ENCODE measurements around the gene NSUN6. TPM values are rescaled to one million over a fixed set of nuclear protein-coding genes. Genes with fewer than 3 reads are reported as not detected.
"Not testable (repeated sequence)": the region's sequence is repeated elsewhere in the genome, so short reads cannot be mapped to it uniquely, and the experiment has no call there.

The NSUN6 gene
- total RNA-seq, 2 donors from 2014 or later = 8.3 to 13.1 TPM

GRCh38 chr10:18647945-18648344 lies 3.4 kb downstream of the NSUN6 start:
- Histone ChIP-seq H3K36me3 (no peaks in the 10 kb centered on the region), H3K27me3 (no peaks in the 10 kb centered on the region), H3K4me3 (no peak overlapping the region), H3K27ac (no peak overlapping the region), H3K9me3 (no peaks in the 10 kb centered on the region), H3K9ac (ENCODE audit: low read depth in 2 of 2, low read length in 2 of 2) (no peak overlapping the region), H3K4me1 (peaks cover 10% of the 10 kb centered on the region)
- no peak for DNase-seq
- intact Hi-C loops (cut with DNase I) = no loop called here
- TF ChIP-seq, protein P1, sequence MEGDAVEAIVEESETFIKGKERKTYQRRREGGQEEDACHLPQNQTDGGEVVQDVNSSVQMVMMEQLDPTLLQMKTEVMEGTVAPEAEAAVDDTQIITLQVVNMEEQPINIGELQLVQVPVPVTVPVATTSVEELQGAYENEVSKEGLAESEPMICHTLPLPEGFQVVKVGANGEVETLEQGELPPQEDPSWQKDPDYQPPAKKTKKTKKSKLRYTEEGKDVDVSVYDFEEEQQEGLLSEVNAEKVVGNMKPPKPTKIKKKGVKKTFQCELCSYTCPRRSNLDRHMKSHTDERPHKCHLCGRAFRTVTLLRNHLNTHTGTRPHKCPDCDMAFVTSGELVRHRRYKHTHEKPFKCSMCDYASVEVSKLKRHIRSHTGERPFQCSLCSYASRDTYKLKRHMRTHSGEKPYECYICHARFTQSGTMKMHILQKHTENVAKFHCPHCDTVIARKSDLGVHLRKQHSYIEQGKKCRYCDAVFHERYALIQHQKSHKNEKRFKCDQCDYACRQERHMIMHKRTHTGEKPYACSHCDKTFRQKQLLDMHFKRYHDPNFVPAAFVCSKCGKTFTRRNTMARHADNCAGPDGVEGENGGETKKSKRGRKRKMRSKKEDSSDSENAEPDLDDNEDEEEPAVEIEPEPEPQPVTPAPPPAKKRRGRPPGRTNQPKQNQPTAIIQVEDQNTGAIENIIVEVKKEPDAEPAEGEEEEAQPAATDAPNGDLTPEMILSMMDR (IDR thresholded peaks at IDR 0.05) = no peak

DNA sequence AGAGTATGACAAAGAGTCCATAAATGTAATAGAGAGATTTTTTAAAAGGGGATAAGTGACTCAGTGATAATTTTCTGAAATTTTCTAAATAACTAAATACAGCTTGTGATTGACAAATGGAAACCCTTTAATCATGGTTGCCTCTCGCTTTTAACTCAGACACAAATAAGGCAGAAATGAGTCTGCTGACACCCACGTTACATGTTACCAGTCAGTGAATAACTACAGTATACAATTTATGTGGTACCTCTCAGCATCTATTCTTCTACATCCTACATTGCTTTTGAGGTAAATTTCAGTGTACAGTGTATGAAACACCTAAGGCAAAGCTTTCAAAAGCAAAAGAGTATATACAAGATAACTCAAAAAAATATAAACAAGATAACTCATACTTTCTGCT lies 4.2 kb downstream of the NSUN6 start:
- H3K27me3 ChIP-seq = no peaks in the 10 kb centered on the region
- no peak overlapping the region for H3K9ac ChIP-seq (ENCODE audit: low read depth in 2 of 2, low read length in 2 of 2)
- TF ChIP-seq, protein P1 (IDR thresholded peaks at IDR 0.05) = no peak
- no peaks in the 10 kb centered on the region for H3K9me3 ChIP-seq
- no peaks in the 10 kb centered on the region for H3K36me3 ChIP-seq
- no peak for DNase-seq
- intact Hi-C loops (cut with DNase I) = no loop called here
- no peak overlapping the region for H3K27ac ChIP-seq
- peaks cover 10% of the 10 kb centered on the region for H3K4me1 ChIP-seq
- H3K4me3 ChIP-seq = no peak overlapping the region

GRCh38 chr10:18639719-18640118 lies 11.7 kb downstream of the NSUN6 start:
- H3K36me3 ChIP-seq; H3K4me3 ChIP-seq; H3K4me1 ChIP-seq; H3K27ac ChIP-seq; DNase-seq; intact Hi-C loops (cut with DNase I); H3K9ac ChIP-seq (ENCODE audit: low read depth in 2 of 2, low read length in 2 of 2); H3K9me3 ChIP-seq; H3K27me3 ChIP-seq: not testable (repeated sequence)

GRCh38 chr10:18637400-18637799 lies 14.0 kb downstream of the NSUN6 start:
- H3K4me3 ChIP-seq; H3K27ac ChIP-seq; H3K4me1 ChIP-seq; H3K9me3 ChIP-seq; H3K27me3 ChIP-seq; H3K36me3 ChIP-seq; intact Hi-C loops (cut with DNase I); DNase-seq; H3K9ac ChIP-seq (ENCODE audit: low read depth in 2 of 2, low read length in 2 of 2): not testable (repeated sequence)

DNA sequence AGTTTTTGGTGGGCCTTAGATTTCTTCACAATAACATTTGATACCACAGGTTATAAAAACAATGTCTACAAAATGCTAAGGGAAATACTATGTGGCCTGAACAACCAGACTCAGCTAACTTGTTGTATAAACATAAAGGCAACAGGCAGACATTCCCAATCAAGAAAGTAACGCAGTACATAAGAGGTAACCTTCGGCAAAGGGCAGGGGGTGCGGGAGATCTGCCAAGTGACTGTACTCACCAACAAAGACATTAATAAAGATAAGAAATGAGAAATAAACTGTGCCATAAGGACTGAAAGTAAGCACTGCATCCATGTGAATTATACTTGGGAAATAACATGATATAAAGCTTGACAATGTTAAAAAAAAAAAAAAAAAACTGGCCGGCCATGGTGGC lies 15.4 kb downstream of the NSUN6 start:
- Histone ChIP-seq H3K9me3 (no peaks in the 10 kb centered on the region), H3K27ac (no peak overlapping the region), H3K4me1 (no peaks in the 10 kb centered on the region), H3K36me3 (no peaks in the 10 kb centered on the region), H3K27me3 (no peaks in the 10 kb centered on the region), H3K4me3 (no peak overlapping the region), H3K9ac (ENCODE audit: low read depth in 2 of 2, low read length in 2 of 2) (no peak overlapping the region)
- TF ChIP-seq, protein P1 (IDR thresholded peaks at IDR 0.05) = no peak
- intact Hi-C loops (cut with DNase I) = no loop called here
- no peak for DNase-seq

GRCh38 chr10:18632500-18632899 lies 18.9 kb downstream of the NSUN6 start:
- H3K4me1 ChIP-seq; H3K9me3 ChIP-seq; intact Hi-C loops (cut with DNase I); H3K27me3 ChIP-seq; H3K4me3 ChIP-seq; H3K36me3 ChIP-seq; H3K9ac ChIP-seq (ENCODE audit: low read depth in 2 of 2, low read length in 2 of 2); DNase-seq; H3K27ac ChIP-seq: not testable (repeated sequence)

DNA sequence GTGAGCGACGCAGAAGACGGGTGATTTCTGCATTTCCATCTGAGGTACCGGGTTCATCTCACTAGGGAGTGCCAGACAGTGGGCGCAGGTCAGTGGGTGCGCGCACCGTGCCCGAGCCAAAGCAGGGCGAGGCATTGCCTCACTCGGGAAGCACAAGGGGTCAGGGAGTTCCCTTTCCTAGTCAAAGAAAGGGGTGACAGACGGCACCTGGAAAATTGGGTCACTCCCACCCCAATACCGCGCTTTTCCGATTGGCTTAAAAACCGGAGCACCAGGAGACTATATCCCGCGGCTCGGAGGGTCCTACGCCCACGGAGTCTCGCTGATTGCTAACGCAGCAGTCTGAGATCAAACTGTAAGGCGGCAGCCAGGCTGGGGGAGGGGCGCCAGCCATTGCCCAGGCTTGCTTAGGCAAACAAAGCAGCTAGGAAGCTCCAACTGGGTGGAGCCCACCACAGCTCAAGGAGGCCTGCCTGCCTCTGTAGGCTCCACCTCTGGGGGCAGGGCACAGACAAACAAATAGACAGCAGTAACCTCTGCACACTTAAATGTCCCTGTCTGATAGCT lies 23.9 kb downstream of the NSUN6 start:
- H3K4me1 ChIP-seq; H3K27me3 ChIP-seq; H3K9me3 ChIP-seq; H3K36me3 ChIP-seq; intact Hi-C loops (cut with DNase I): not testable (repeated sequence)
- Histone ChIP-seq H3K27ac (peak overlapping the region; percentile 60), H3K9ac (ENCODE audit: low read depth in 2 of 2, low read length in 2 of 2) (peak overlapping the region; percentile 19 to 63), H3K4me3 (peak overlapping the region; percentile 49)
- peak; percentile 82 for DNase-seq
